DND-41 (cell line): ENCODE data around the gene PLK5.

Source experiments
- ATAC-seq: fragments of 200-7000 bp; cut with Tn5 transposase; 3 replicates; pipeline ENCODE4 v1.9.1; 2021; ENCODE audit warnings: low read depth; ENCODE audit not compliant: insufficient read depth
- DNase-seq: peaks from one replicate; pipeline ENCODE4 v3.0.0-alpha.2; 2020
- H2AFZ ChIP-seq: 2 replicates; pipeline ENCODE4 v1.6.0; 2012; ENCODE audit warnings: low read depth, low read length
- H3K27ac ChIP-seq: 2 replicates; pipeline ENCODE4 v1.5.1; 2012; ENCODE audit warnings: low read length, inconsistent platforms
- H3K27me3 ChIP-seq: fragments of 200-600 bp; sonication (generic); 2 replicates; pipeline ENCODE4 v1.6.0; 2012; ENCODE audit warnings: low read length, mild to moderate bottlenecking, inconsistent platforms; ENCODE audit not compliant: insufficient read depth, poor library complexity
- H3K36me3 ChIP-seq: 2 replicates; pipeline ENCODE4 v1.5.1; 2012; ENCODE audit warnings: low read length, inconsistent platforms; ENCODE audit not compliant: insufficient read depth
- H3K4me1 ChIP-seq: 2 replicates; pipeline ENCODE4 v1.5.1; 2012; ENCODE audit warnings: mild to moderate bottlenecking, low read length; ENCODE audit not compliant: insufficient read depth
- H3K4me2 ChIP-seq: 2 replicates; pipeline ENCODE4 v1.6.0; 2012; ENCODE audit warnings: mild to moderate bottlenecking, moderate library complexity, low read length, inconsistent platforms; ENCODE audit not compliant: insufficient read depth
- H3K4me3 ChIP-seq, 2 experiments: fragments of 200-600 bp in 1 of 2; shearing (Covaris generic) in 1 of 2; 2 replicates each; pipeline ENCODE4 v1.5.1; 2012 to 2016; ENCODE audit warnings: inconsistent platforms in 2 of 2, low read length in 2 of 2, mild to moderate bottlenecking in 2 of 2, low read depth in 1 of 2, moderate library complexity in 1 of 2
- H3K79me2 ChIP-seq: 2 replicates; pipeline ENCODE4 v1.6.0; 2012; ENCODE audit warnings: low read length, inconsistent platforms; ENCODE audit not compliant: insufficient read depth
- H3K9ac ChIP-seq: 2 replicates; pipeline ENCODE4 v1.6.0; 2012; ENCODE audit warnings: low read depth, mild to moderate bottlenecking, inconsistent platforms, low read length, moderate library complexity
- H3K9me3 ChIP-seq: 2 replicates; pipeline ENCODE4 v1.5.1; 2012; ENCODE audit warnings: low read length, moderate library complexity, mild to moderate bottlenecking, inconsistent platforms; ENCODE audit not compliant: insufficient read depth, severe bottlenecking
- H4K20me1 ChIP-seq: 2 replicates; pipeline ENCODE4 v1.6.0; 2012; ENCODE audit warnings: low read length; ENCODE audit not compliant: insufficient read depth
- EZH2 ChIP-seq: IDR thresholded peaks from 3 replicates; pipeline ENCODE4 v1.6.1; 2012; ENCODE audit warnings: borderline replicate concordance, low read depth, mild to moderate bottlenecking, moderate library complexity, low read length, inconsistent platforms; ENCODE audit not compliant: severe bottlenecking
- TF ChIP-seq, protein P1 (sequence below): IDR thresholded peaks from 2 replicates; pipeline ENCODE4 v1.5.1; 2012; ENCODE audit warnings: borderline replicate concordance, low read length, moderate library complexity, mild to moderate bottlenecking; ENCODE audit not compliant: poor library complexity, severe bottlenecking; ENCODE audit errors: extremely low read depth

The PLK5 gene

DNA sequence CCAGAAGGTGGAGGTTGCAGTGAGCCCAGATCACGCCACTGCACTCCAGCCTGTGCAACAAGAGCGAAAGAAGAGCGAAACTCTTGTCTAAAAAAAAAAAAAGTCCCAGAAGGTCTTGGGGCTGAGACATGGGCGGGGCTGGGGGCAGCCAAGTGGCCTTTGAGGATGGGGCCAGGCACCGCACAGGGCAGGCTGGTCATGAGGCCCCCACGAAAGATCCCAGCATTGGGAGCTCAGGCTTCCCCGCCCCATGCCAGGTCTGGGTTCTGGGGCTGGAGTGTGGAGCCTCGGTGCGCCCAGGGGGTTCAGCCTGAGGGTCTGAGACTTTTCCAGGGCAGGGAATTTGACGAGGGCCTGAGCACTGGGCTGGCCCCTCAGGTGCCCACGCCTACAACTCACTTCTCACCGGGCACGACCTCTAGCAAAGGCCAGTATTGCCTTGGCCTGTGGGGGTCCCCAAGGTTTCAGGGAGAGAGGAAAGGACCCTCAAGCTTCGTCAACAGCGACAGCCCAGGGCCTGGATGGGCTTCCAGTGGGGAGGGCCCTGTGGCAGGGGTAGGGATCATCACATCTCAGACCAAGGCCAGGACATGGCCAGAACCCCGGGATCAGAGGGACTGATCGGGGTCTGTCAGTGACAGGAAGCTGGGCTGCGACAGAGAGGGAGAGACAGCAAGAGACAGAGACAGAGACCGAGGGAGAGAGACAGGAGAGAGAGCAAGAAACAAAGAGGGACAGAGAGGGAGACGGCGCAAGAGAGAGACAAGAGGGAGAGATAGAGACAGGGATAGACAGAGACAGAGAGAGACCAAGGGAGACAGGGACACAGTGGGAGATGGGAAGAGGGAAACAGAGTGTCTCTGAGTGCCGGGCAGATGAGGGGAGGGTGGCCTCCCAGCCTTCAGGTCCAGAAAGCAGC, 51.7 kb downstream of the PLK5 start:
- Histone ChIP-seq H2AFZ (no peak overlapping the region), H3K27ac (no peak overlapping the region), H3K27me3 (no peaks in the 10 kb centered on the region), H3K36me3 (peaks cover 49% of the 10 kb centered on the region), H3K79me2 (no peaks in the 10 kb centered on the region), H3K4me1 (no peaks in the 10 kb centered on the region), H3K9me3 (no peaks in the 10 kb centered on the region), H3K9ac (no peak overlapping the region), H3K4me3 (no peak overlapping the region), H3K4me2 (no peak overlapping the region), H4K20me1 (peaks cover 41% of the 10 kb centered on the region)
- TF ChIP-seq EZH2: no peak
- TF ChIP-seq, protein P1, sequence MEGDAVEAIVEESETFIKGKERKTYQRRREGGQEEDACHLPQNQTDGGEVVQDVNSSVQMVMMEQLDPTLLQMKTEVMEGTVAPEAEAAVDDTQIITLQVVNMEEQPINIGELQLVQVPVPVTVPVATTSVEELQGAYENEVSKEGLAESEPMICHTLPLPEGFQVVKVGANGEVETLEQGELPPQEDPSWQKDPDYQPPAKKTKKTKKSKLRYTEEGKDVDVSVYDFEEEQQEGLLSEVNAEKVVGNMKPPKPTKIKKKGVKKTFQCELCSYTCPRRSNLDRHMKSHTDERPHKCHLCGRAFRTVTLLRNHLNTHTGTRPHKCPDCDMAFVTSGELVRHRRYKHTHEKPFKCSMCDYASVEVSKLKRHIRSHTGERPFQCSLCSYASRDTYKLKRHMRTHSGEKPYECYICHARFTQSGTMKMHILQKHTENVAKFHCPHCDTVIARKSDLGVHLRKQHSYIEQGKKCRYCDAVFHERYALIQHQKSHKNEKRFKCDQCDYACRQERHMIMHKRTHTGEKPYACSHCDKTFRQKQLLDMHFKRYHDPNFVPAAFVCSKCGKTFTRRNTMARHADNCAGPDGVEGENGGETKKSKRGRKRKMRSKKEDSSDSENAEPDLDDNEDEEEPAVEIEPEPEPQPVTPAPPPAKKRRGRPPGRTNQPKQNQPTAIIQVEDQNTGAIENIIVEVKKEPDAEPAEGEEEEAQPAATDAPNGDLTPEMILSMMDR: no peak
- DNase-seq: no peak
- ATAC-seq: peak; percentile 18; the same call in 2 of the 3 replicates

DNA sequence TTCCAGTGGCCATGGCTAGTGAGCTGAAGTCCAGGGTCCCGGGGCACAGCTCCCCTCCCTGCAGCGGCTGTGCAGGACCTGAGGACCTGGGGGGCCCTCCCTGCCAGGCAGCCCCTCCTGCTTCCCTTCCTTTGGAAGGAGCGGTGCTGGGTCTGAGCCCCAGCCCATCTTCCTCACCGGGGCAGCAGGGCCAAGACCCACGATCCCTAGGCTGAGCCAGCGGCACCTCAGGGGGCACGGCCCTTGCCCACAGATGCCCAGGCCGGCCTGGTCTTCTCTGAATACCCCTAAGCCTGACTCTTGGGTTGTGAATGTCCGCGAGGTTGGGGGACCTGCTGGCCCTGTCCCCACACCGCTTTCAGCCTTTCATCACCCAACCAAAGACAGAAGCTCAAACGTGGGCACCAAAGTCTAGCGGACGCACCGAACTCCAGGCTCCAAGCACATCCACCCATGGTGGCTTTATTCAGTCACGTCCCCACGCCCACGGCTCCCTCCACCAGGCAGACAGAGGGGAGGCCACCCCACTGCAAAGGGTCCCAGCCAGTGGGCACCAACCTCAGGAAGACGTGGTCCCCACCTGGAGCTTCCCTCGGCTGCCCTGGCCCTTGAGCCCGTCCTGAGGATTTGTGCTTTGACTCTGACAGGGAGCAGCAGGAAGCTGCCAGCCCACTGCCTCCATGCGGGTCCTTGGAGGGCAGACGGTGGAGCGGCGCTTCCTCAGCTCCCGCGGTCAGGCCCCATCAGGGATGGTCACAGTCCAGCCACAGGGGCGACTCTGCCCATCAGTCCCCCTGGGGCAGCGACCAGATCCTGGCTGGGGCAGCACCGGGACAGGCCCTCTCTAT, 52.6 kb downstream of the PLK5 start:
- ATAC-seq (0 out of 3 replicates have a peak, but pooled peaks have one; percentile 9), DNase-seq (no peak)
- H4K20me1 ChIP-seq: peaks cover 50% of the 10 kb centered on the region

DNA sequence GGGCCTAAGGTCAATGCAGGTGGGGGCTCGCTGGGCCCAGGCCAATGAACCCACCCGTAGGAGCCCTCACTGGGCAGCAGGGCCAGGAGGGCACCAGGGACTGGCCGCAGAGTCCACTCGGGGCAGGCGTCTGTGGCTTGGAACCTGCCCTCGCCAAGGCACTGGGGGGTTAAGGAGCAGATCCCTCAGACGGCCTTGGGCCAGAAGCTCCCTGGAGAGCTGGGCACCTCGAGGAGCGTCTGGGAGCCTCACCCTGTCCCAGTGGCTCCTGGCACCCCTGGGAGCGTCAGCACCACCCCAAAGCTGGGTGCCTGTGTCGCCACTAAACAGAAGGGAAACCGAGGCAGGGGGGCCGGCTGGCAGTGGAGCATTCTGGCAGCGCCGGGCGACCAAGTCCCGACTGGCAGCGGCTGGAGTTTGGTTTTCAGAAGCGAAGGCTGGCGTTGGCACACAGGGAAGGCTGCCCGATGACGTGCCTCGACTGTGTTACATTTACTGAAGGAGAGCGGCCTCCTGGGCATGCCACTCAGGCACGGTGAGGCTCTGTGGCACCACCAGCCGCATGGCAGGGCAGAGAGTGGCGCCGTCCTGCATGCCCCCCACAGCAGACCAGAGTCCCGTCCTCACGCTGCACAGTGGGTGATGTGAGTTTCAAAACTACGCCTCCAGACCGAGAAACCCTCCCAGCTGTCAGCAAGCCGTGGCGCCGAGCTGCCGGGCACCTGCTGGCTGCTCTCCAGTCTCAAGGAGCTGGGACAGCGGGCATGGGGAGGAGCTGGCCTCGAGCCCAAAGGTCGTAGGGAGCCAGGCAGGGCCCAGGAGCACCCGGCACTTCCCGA, 53.4 kb downstream of the PLK5 start:
- peaks cover 66% of the 10 kb centered on the region for H3K36me3 ChIP-seq
- TF ChIP-seq, protein P1: no peak
- TF ChIP-seq EZH2: no peak
- H3K79me2 ChIP-seq: peaks cover 3% of the 10 kb centered on the region; the same call in 1 of the 2 replicates
- no peaks in the 10 kb centered on the region for H3K27me3 ChIP-seq
- no peak overlapping the region for H3K4me2 ChIP-seq
- no peak for DNase-seq
- no peak overlapping the region for H3K4me3 ChIP-seq
- no peak overlapping the region for H2AFZ ChIP-seq
- H3K4me1 ChIP-seq: no peaks in the 10 kb centered on the region
- no peak overlapping the region for H3K9ac ChIP-seq
- no peaks in the 10 kb centered on the region for H3K9me3 ChIP-seq
- no peak overlapping the region for H3K27ac ChIP-seq
- H4K20me1 ChIP-seq: peaks cover 54% of the 10 kb centered on the region
- no peak for ATAC-seq

More for the DNA sequence above, 52.6 kb downstream of the PLK5 start:
- no peaks in the 10 kb centered on the region; the same call in 1 of the 2 replicates for H3K79me2 ChIP-seq
- H3K27me3 ChIP-seq: no peaks in the 10 kb centered on the region
- H3K36me3 ChIP-seq: peaks cover 58% of the 10 kb centered on the region
- no peak overlapping the region for H2AFZ ChIP-seq
- H3K9ac ChIP-seq: no peak overlapping the region
- H3K27ac ChIP-seq: no peak overlapping the region
- H3K4me2 ChIP-seq: no peak overlapping the region
- no peaks in the 10 kb centered on the region for H3K4me1 ChIP-seq
- H3K4me3 ChIP-seq: no peak overlapping the region
- no peak for TF ChIP-seq EZH2
- no peaks in the 10 kb centered on the region for H3K9me3 ChIP-seq
